ENCODE data around the gene TIMM50. TPM values are rescaled to one million over a fixed set of nuclear protein-coding genes. Genes with fewer than 3 reads are reported as not detected.

The TIMM50 gene
- total RNA-seq, 1 experiment from 2014 or later, result 85.5 TPM

DNA sequence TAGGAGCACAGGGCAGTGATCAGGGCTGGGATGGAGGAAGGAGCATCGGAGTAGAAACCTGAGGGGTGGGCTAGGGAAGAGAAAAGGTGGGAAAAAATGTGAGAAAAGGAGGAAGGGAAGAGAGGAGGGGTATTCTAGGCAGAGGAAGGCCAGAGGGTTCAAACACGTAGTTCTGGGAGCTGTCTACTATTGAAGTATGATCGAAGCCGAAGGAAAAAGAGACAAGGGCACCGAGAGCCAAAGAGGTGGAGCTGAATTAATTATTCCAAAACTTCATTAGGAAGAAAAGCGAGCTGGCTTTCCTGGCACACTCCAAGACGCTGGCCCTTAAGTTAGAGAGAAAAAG, 25.9 kb downstream of the TIMM50 start:
- H3K4me3 ChIP-seq, result peak overlapping the region; percentile 48; the same call in 1 of the 2 replicates
- H3K9me2 ChIP-seq (ENCODE audit: insufficient read depth), result no peaks in the 10 kb centered on the region
- BruUV-seq (replicated peaks), result no TSS peak
- H3K36me3 ChIP-seq (ENCODE audit: low read depth), result no peaks in the 10 kb centered on the region
- H3K4me2 ChIP-seq, result peak overlapping the region; percentile 51
- ChIA-PET CTCF (interaction anchor here (0.6 kb wide), 1 partner anchor 586 kb away, joined by 3 read pairs; no protein-coding TSS in a partner anchor), POLR2A (ENCODE audit: unreplicated experiment) (no interaction called here)
- H4K20me1 ChIP-seq (ENCODE audit: insufficient read depth), result no peaks in the 10 kb centered on the region
- H3K4me1 ChIP-seq (replicated peaks; ENCODE audit: insufficient read depth), result no peaks in the 10 kb centered on the region
- no peaks in the 10 kb centered on the region for H3K9me3 ChIP-seq (ENCODE audit: insufficient read depth, low read depth)
- no peak for DNase-seq
- no peak overlapping the region for H3K27ac ChIP-seq
- no peaks in the 10 kb centered on the region for H3K79me2 ChIP-seq (ENCODE audit: low read depth)
- H3F3A ChIP-seq (ENCODE audit: insufficient read depth, low read depth), result peaks cover 4% of the 10 kb centered on the region; the same call in 1 of the 2 replicates
- no peak overlapping the region for H2AFZ ChIP-seq
- no peak for TF ChIP-seq EZH2 (IDR thresholded peaks at IDR 0.05; ENCODE audit: low read depth)
- H3K27me3 ChIP-seq (ENCODE audit: insufficient read depth, low read depth), result peaks cover 42% of the 10 kb centered on the region
- intact Hi-C loops (cut with micrococcal nuclease; ENCODE audit: unreplicated experiment), result no loop called here

DNA sequence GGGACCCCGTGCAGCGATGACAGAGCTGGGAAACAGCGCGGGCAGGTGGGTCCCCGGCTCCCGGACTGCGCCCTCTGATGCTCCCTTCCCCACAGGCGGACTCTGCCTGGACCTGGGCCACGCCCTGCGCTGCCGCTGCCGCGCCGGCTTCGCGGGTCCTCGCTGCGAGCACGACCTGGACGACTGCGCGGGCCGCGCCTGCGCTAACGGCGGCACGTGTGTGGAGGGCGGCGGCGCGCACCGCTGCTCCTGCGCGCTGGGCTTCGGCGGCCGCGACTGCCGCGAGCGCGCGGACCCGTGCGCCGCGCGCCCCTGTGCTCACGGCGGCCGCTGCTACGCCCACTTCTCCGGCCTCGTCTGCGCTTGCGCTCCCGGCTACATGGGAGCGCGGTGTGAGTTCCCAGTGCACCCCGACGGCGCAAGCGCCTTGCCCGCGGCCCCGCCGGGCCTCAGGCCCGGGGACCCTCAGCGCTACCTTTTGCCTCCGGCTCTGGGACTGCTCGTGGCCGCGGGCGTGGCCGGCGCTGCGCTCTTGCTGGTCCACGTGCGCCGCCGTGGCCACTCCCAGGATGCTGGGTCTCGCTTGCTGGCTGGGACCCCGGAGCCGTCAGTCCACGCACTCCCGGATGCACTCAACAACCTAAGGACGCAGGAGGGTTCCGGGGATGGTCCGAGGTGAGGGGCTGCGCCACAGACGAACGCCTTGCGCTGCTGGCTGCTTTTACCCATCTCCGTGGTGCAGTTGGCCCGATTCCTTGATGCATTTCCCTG, 26.5 kb downstream of the TIMM50 start:
- Histone ChIP-seq H3F3A (ENCODE audit: insufficient read depth, low read depth) (peaks cover 4% of the 10 kb centered on the region; the same call in 1 of the 2 replicates), H3K27ac (no peak overlapping the region), H2AFZ (peak overlapping the region; percentile 80), H3K4me2 (peak overlapping the region; percentile 51), H3K9me2 (ENCODE audit: insufficient read depth) (no peaks in the 10 kb centered on the region), H4K20me1 (ENCODE audit: insufficient read depth) (no peaks in the 10 kb centered on the region), H3K27me3 (ENCODE audit: insufficient read depth, low read depth) (peaks cover 42% of the 10 kb centered on the region), H3K79me2 (ENCODE audit: low read depth) (no peaks in the 10 kb centered on the region), H3K4me3 (peak overlapping the region; percentile 48; the same call in 1 of the 2 replicates), H3K4me1 (replicated peaks; ENCODE audit: insufficient read depth) (no peaks in the 10 kb centered on the region), H3K36me3 (ENCODE audit: low read depth) (no peaks in the 10 kb centered on the region), H3K9me3 (ENCODE audit: insufficient read depth, low read depth) (no peaks in the 10 kb centered on the region)
- TF ChIP-seq, protein P1, sequence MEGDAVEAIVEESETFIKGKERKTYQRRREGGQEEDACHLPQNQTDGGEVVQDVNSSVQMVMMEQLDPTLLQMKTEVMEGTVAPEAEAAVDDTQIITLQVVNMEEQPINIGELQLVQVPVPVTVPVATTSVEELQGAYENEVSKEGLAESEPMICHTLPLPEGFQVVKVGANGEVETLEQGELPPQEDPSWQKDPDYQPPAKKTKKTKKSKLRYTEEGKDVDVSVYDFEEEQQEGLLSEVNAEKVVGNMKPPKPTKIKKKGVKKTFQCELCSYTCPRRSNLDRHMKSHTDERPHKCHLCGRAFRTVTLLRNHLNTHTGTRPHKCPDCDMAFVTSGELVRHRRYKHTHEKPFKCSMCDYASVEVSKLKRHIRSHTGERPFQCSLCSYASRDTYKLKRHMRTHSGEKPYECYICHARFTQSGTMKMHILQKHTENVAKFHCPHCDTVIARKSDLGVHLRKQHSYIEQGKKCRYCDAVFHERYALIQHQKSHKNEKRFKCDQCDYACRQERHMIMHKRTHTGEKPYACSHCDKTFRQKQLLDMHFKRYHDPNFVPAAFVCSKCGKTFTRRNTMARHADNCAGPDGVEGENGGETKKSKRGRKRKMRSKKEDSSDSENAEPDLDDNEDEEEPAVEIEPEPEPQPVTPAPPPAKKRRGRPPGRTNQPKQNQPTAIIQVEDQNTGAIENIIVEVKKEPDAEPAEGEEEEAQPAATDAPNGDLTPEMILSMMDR (conservative IDR thresholded peaks at IDR 0.05), result no peak
- no peak for TF ChIP-seq EZH2 (IDR thresholded peaks at IDR 0.05; ENCODE audit: low read depth)
- peak in 1 of 2 experiments; percentile 72 for DNase-seq
- POLR2A ChIA-PET (ENCODE audit: unreplicated experiment), result interaction anchor here (0.6 to 0.7 kb wide), 4 partner anchors 72 to 669 kb away, joined by 3 to 7 read pairs (median 3); partner anchors contain the start of gene RPS16
- CTCF ChIA-PET, result interaction anchor here (0.6 to 0.7 kb wide), 2 partner anchors 407 to 586 kb away, joined by 3 read pairs; no protein-coding TSS in a partner anchor
- no TSS peak for BruUV-seq (replicated peaks)
- intact Hi-C loops (cut with micrococcal nuclease; ENCODE audit: unreplicated experiment), result no loop called here

DNA sequence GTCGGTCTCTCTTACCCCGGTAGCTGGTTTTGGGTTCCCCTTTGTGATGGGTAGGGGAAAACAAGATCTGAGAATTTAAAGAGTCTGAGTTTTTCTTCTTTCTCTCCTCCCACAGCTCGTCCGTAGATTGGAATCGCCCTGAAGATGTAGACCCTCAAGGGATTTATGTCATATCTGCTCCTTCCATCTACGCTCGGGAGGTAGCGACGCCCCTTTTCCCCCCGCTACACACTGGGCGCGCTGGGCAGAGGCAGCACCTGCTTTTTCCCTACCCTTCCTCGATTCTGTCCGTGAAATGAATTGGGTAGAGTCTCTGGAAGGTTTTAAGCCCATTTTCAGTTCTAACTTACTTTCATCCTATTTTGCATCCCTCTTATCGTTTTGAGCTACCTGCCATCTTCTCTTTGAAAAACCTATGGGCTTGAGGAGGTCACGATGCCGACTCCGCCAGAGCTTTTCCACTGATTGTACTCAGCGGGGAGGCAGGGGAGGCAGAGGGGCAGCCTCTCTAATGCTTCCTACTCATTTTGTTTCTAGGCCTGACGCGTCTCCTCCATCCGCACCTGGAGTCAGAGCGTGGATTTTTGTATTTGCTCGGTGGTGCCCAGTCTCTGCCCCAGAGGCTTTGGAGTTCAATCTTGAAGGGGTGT, 27.2 kb downstream of the TIMM50 start:
- Histone ChIP-seq H3F3A (ENCODE audit: insufficient read depth, low read depth) (peaks cover 4% of the 10 kb centered on the region; the same call in 1 of the 2 replicates), H3K4me2 (peak overlapping the region; percentile 51; the same call in 1 of the 2 replicates), H3K9me3 (ENCODE audit: insufficient read depth, low read depth) (no peaks in the 10 kb centered on the region), H3K79me2 (ENCODE audit: low read depth) (no peaks in the 10 kb centered on the region), H3K27ac (no peak overlapping the region), H3K9me2 (ENCODE audit: insufficient read depth) (no peaks in the 10 kb centered on the region), H3K4me1 (replicated peaks; ENCODE audit: insufficient read depth) (no peaks in the 10 kb centered on the region), H3K27me3 (ENCODE audit: insufficient read depth, low read depth) (peaks cover 42% of the 10 kb centered on the region), H4K20me1 (ENCODE audit: insufficient read depth) (no peaks in the 10 kb centered on the region), H2AFZ (peak overlapping the region; percentile 80; the same call in 1 of the 2 replicates), H3K4me3 (peak overlapping the region; percentile 48; the same call in 1 of the 2 replicates), H3K36me3 (ENCODE audit: low read depth) (no peaks in the 10 kb centered on the region)
- TSS peak; percentile 54 for BruUV-seq (replicated peaks)
- TF ChIP-seq, protein P1 (conservative IDR thresholded peaks at IDR 0.05), result no peak
- no peak for TF ChIP-seq EZH2 (IDR thresholded peaks at IDR 0.05; ENCODE audit: low read depth)
- DNase-seq, result no peak
- intact Hi-C loops (cut with micrococcal nuclease; ENCODE audit: unreplicated experiment), result no loop called here
- ChIA-PET POLR2A (ENCODE audit: unreplicated experiment) (interaction anchor here (0.6 to 0.7 kb wide), 4 partner anchors 72 to 669 kb away, joined by 3 to 7 read pairs (median 3); partner anchors contain the start of gene RPS16), CTCF (interaction anchor here (0.7 kb wide), 1 partner anchor 408 kb away, joined by 3 read pairs; no protein-coding TSS in a partner anchor)

Measured in PC-9 (cell line).